K562 (cell line): ENCODE data around the gene ZKSCAN3. TPM values are rescaled to one million over a fixed set of nuclear protein-coding genes. Genes with fewer than 3 reads are reported as not detected.
A peak's percentile ranks its signal among the peaks of the same experiment; 100 is the strongest.

ENCODE experiments used
- ADNP ChIP-seq: fragments of 200-800 bp; sonication (Bioruptor generic); IDR thresholded peaks from 2 replicates; pipeline ENCODE4 v1.6.1; 2016; ENCODE audit warnings: missing genetic modification characterization, missing compliant biosample characterization
- BMI1 ChIP-seq: fragments of 150-350 bp; IDR thresholded peaks from 2 replicates; pipeline ENCODE4 v1.6.1; 2014; ENCODE audit warnings: low read length
- CCNT2 ChIP-seq: IDR thresholded peaks from 2 replicates; pipeline ENCODE4 v1.6.1; 2011; ENCODE audit warnings: borderline replicate concordance, low read depth, mild to moderate bottlenecking, moderate library complexity, mixed read lengths, low read length; ENCODE audit not compliant: insufficient read length; ENCODE audit errors: extremely low read depth
- CSDE1 ChIP-seq, 2 experiments: fragments of 450-650 bp; IDR thresholded peaks; 2 replicates each; pipeline ENCODE4 v1.6.1; 2016; ENCODE audit warnings: mild to moderate bottlenecking in 1 of 2
- DNMT1 ChIP-seq: fragments of 450-650 bp; IDR thresholded peaks from 2 replicates; pipeline ENCODE4 v1.6.1; 2016; ENCODE audit warnings: antibody characterized with exemption, mild to moderate bottlenecking
- HDAC1 ChIP-seq, 2 experiments: fragments of 450-650 bp; IDR thresholded peaks; 2 replicates each; pipeline ENCODE4 v1.6.1; 2016 to 2017; ENCODE audit warnings: inconsistent platforms in 1 of 2, mild to moderate bottlenecking in 1 of 2, moderate library complexity in 1 of 2
- MEIS2 ChIP-seq: fragments of 450-650 bp; IDR thresholded peaks from 2 replicates; pipeline ENCODE4 v1.6.1; 2014; ENCODE audit warnings: mild to moderate bottlenecking; ENCODE audit not compliant: partially characterized antibody
- MGA ChIP-seq: fragments of 450-650 bp; IDR thresholded peaks from 2 replicates; pipeline ENCODE4 v1.6.1; 2016; ENCODE audit warnings: mild to moderate bottlenecking, moderate library complexity
- PYGO2 ChIP-seq: fragments of 450-650 bp; IDR thresholded peaks from 2 replicates; pipeline ENCODE4 v1.6.1; 2016; ENCODE audit warnings: mild to moderate bottlenecking, missing genetic modification characterization, moderate library complexity, missing compliant biosample characterization
- TAF9B ChIP-seq: fragments of 450-650 bp; IDR thresholded peaks from 2 replicates; pipeline ENCODE4 v1.6.1; 2018; ENCODE audit warnings: mild to moderate bottlenecking; ENCODE audit not compliant: partially characterized antibody
- TRIM24 ChIP-seq, 2 experiments: fragments of 450-650 bp; IDR thresholded peaks; 2 replicates each; pipeline ENCODE4 v1.6.1; 2016
- ZNF740 ChIP-seq, 3 experiments: fragments of 200-800 bp in 1 of 3; sonication (Bioruptor generic) in 1 of 3; sonication (generic) in 1 of 3; formaldehyde crosslinking in 1 of 3; IDR thresholded peaks; 2 replicates each; pipeline versions ENCODE4 v1.6.1 to v1.8.0; 2016 to 2022; ENCODE audit warnings: mild to moderate bottlenecking in 2 of 3, missing compliant biosample characterization in 2 of 3, missing genetic modification characterization in 2 of 3, missing genetic modification reagents in 1 of 3
- polyA plus RNA-seq, 8 experiments: library from polyadenylated mRNA; depleted of rRNA in 4 of 8; stranded (reverse) in 5 of 8; unstranded in 3 of 8; fragments of >200 nt; fragmentation: Nextera tagmentation in 2 of 8; fragmentation: Illumina TruSeq in 1 of 8; extraction: Ambion mirVana in 2 of 8; extraction: Trizol in 1 of 8; gene quantifications; 2 replicates each; pipeline versions ENCODE4 v1.2.1 to v1.2.3, GENCODE V29; 2011 to 2014; ENCODE audit warnings: inconsistent platforms in 1 of 8, missing spikeins in 1 of 8
- total RNA-seq, 7 experiments: library from RNA; depleted of rRNA in 6 of 7; stranded (reverse); fragments of >200 nt in 6 of 7; fragmentation: Illumina TruSeq in 2 of 7; extraction: Trizol in 2 of 7; gene quantifications; 2 replicates each; pipeline versions ENCODE4 v1.2.1 to v1.2.3, GENCODE V29; 2011 to 2021; ENCODE audit warnings: low replicate concordance in 1 of 7

The ZKSCAN3 gene
- total and polyA plus RNA-seq, 9 of the 15 experiments (the other 6 are each of a cell fraction or from before 2014, with no cell fraction given) = 3.0 to 12.4 (median 10.2) TPM

GRCh38 chr6:28383235-28384142, 33.7 kb downstream of the ZKSCAN3 start (continued):
- TF ChIP-seq ZNF740 (CRISPR knock-in tag; IDR thresholded peaks at IDR 0.05) (0 out of 2 replicates have a peak, but pooled peaks have one; percentile 24), ZNF740 (tag; IDR thresholded peaks at IDR 0.05) (no peak), ADNP (tag) (peak; percentile 62; the same call in 1 of the 2 replicates), CCNT2 (peak; percentile 52), CSDE1 (IDR thresholded peaks at IDR 0.05) (no peak), MEIS2 (peak; percentile 25), BMI1 (no peak), MGA (peak; percentile 97), PYGO2 (no peak), HDAC1 (IDR thresholded peaks at IDR 0.05) (peak in 1 of 2 experiments; percentile 51; a peak in 1 of 4 replicates), TRIM24 (IDR thresholded peaks at IDR 0.05) (peak in 1 of 2 experiments; percentile 58; a peak in 1 of 4 replicates), TAF9B (peak; percentile 73), DNMT1 (no peak)
